ENCODE results near the gene MEX3B. TPM values are rescaled to one million over a fixed set of nuclear protein-coding genes. Genes with fewer than 3 reads are reported as not detected.
"Not testable (repeated sequence)": the region's sequence is repeated elsewhere in the genome, so short reads cannot be mapped to it uniquely, and the experiment has no call there.

The MEX3B gene
- total and polyA plus RNA-seq, 9 of the 15 experiments (the other 6 are each of a cell fraction or from before 2014, with no cell fraction given), result 0.94 to 12.8 (median 3.6) TPM

GRCh38 chr15:82028163-82028562 is 17.7 kb downstream of the MEX3B start:
- FAIRE-seq; H4K20me1 ChIP-seq (replicated peaks; ENCODE audit: control insufficient read depth, insufficient read depth, low read length); H3K9me3 ChIP-seq (replicated peaks; ENCODE audit: control insufficient read depth, insufficient read depth, low read depth, low read length); H3K27ac ChIP-seq (ENCODE audit: extremely low read depth, low read depth, low read length); H2AFZ ChIP-seq (ENCODE audit: low read depth, low read length); DNase-seq (ENCODE audit: extremely low read depth in 1 of 4, low spot score in 3 of 4); H3K9me1 ChIP-seq (ENCODE audit: control insufficient read depth, insufficient read depth, low read length); intact Hi-C loops (cut with micrococcal nuclease); H3K4me3 ChIP-seq; H3K4me1 ChIP-seq (replicated peaks in 1 of 2; ENCODE audit: control insufficient read depth in 2 of 2, insufficient read depth in 2 of 2, low read length in 2 of 2); H3K79me2 ChIP-seq (ENCODE audit: control insufficient read depth, insufficient read depth, low read length); H3K9ac ChIP-seq (ENCODE audit: insufficient read depth in 1 of 2, low read depth in 2 of 2, low read length in 2 of 2); CTCF ChIA-PET (ENCODE audit: low intra/inter-chr PET ratio); H3K36me3 ChIP-seq (ENCODE audit: control insufficient read depth, insufficient read depth, low read length); H3K4me2 ChIP-seq (ENCODE audit: insufficient read depth, low read length); in situ Hi-C loops (cut with MboI); H3K27me3 ChIP-seq (ENCODE audit: control insufficient read depth in 2 of 2, insufficient read depth in 2 of 2, low read length in 2 of 2); BruUV-seq (replicated peaks); ATAC-seq; TF ChIP-seq ATF3 (CRISPR knock-in tag; conservative IDR thresholded peaks at IDR 0.05): not testable (repeated sequence)
- WGBS (ENCODE audit: insufficient coverage, low coverage, missing lambda C conversion rate), result 0% methylated on average over 2 of the region's 5 CpGs
- POLR2A ChIA-PET, result interaction anchor here (0.7 to 1.8 kb wide), 2 partner anchors 11 to 13 kb away, joined by 3 to 7 read pairs; no protein-coding TSS in a partner anchor
- TF ChIP-seq ATF3 (IDR thresholded peaks at IDR 0.05) (peak; percentile 38), ATF7 (IDR thresholded peaks at IDR 0.05) (0 out of 2 replicates have a peak, but pooled peaks have one; percentile 33)

- H3K27me3 ChIP-seq (ENCODE audit: control insufficient read depth in 2 of 2, insufficient read depth in 2 of 2, low read length in 2 of 2), result no peaks in the 10 kb centered on the region
- no peak overlapping the region for H3K27ac ChIP-seq (ENCODE audit: extremely low read depth, low read depth, low read length)
- FAIRE-seq (peak; percentile 83), ATAC-seq (peak; percentile 59), DNase-seq (ENCODE audit: extremely low read depth in 1 of 4, low spot score in 3 of 4) (peak in 2 of 4 experiments; percentile 42 to 55)
- no peaks in the 10 kb centered on the region for H3K36me3 ChIP-seq (ENCODE audit: control insufficient read depth, insufficient read depth, low read length)
- no peaks in the 10 kb centered on the region for H3K9me3 ChIP-seq (replicated peaks; ENCODE audit: control insufficient read depth, insufficient read depth, low read depth, low read length)
- intact Hi-C loops (cut with micrococcal nuclease) (no loop called here), in situ Hi-C loops (cut with MboI) (no loop called here)
- no peak overlapping the region for H3K4me3 ChIP-seq
- H3K9ac ChIP-seq (ENCODE audit: insufficient read depth in 1 of 2, low read depth in 2 of 2, low read length in 2 of 2), result no peak overlapping the region
- H3K79me2 ChIP-seq (ENCODE audit: control insufficient read depth, insufficient read depth, low read length), result no peaks in the 10 kb centered on the region
- no TSS peak for BruUV-seq (replicated peaks)
- H2AFZ ChIP-seq (ENCODE audit: low read depth, low read length), result peak overlapping the region; percentile 29; the same call in 1 of the 2 replicates
- no peaks in the 10 kb centered on the region for H3K9me1 ChIP-seq (ENCODE audit: control insufficient read depth, insufficient read depth, low read length)
- ChIA-PET POLR2A (interaction anchor here (0.9 to 1.1 kb wide), 2 partner anchors 10 to 13 kb away, joined by 3 to 5 read pairs; no protein-coding TSS in a partner anchor), CTCF (ENCODE audit: low intra/inter-chr PET ratio) (no interaction called here)
- H3K4me2 ChIP-seq (ENCODE audit: insufficient read depth, low read length), result no peak overlapping the region
- WGBS (ENCODE audit: insufficient coverage, low coverage, missing lambda C conversion rate), result 0% methylated on average over 1 of the region's 1 CpG
- peaks cover 9 to 16% of the 10 kb centered on the region in 2 experiments; a peak in 4 of 5 replicates for H3K4me1 ChIP-seq (replicated peaks in 1 of 2; ENCODE audit: control insufficient read depth in 2 of 2, insufficient read depth in 2 of 2, low read length in 2 of 2)
- no peaks in the 10 kb centered on the region for H4K20me1 ChIP-seq (replicated peaks; ENCODE audit: control insufficient read depth, insufficient read depth, low read length)
- TF ChIP-seq CSDE1 (IDR thresholded peaks at IDR 0.05), result no peak
- TF ChIP-seq BHLHE40 (IDR thresholded peaks at IDR 0.05; ENCODE audit: low read length), result 0 out of 2 replicates have a peak, but pooled peaks have one; percentile 42
- TF ChIP-seq DEAF1 (CRISPR knock-in tag; IDR thresholded peaks at IDR 0.05), result no peak
- no peak for TF ChIP-seq PCBP1 (IDR thresholded peaks at IDR 0.05; ENCODE audit: low read depth, low read length, poor library complexity, severe bottlenecking)
- no peak for TF ChIP-seq FIP1L1 (IDR thresholded peaks at IDR 0.05; ENCODE audit: low read depth, low read length, poor library complexity, severe bottlenecking)
- TF ChIP-seq NELFE (IDR thresholded peaks at IDR 0.05; ENCODE audit: insufficient read depth, insufficient read length), result no peak
- no peak for TF ChIP-seq PBX2 (CRISPR knock-in tag; IDR thresholded peaks at IDR 0.05; ENCODE audit: low read depth)
- no peak for TF ChIP-seq PBX2 (tag; conservative IDR thresholded peaks at IDR 0.05; ENCODE audit: low read depth)
These were observed 23.8 kb downstream of the MEX3B start for GRCh38 chr15:82021992-82022391.
